GM15510 (cell line): ENCODE results near the gene SPNS2.

Experiments used
- POLR2A ChIP-seq: IDR thresholded peaks from 3 replicates; pipeline ENCODE4 v1.6.1; 2011; ENCODE audit warnings: borderline replicate concordance; ENCODE audit not compliant: insufficient read length; ENCODE audit errors: extremely low read depth

SPNS2 gene

GRCh38 chr17:4498461-4499397 lies at the start of gene SPNS2:
SPNS2 (plus strand) TSS chr17:4498881; CDS start chr17:4499048, 167 bp downstream.
- TF ChIP-seq POLR2A = no peak

- no peak for TF ChIP-seq POLR2A
Measured at GRCh38 chr17:4449736-4450135, 48.9 kb upstream of the SPNS2 start.

- TF ChIP-seq POLR2A = no peak
Measured at GRCh38 chr17:4450710-4451316, 47.9 kb upstream of the SPNS2 start.

GRCh38 chr17:4453812-4454591 lies 44.7 kb upstream of the SPNS2 start:
- TF ChIP-seq POLR2A = no peak

GRCh38 chr17:4460661-4461060 lies 38.0 kb upstream of the SPNS2 start:
- TF ChIP-seq POLR2A = no peak

- TF ChIP-seq POLR2A = no peak
Measured at GRCh38 chr17:4463818-4464476, 34.7 kb upstream of the SPNS2 start.

- no peak for TF ChIP-seq POLR2A
Measured at GRCh38 chr17:4465786-4466185, 32.9 kb upstream of the SPNS2 start.

- TF ChIP-seq POLR2A = no peak
Measured at GRCh38 chr17:4467287-4467686, 31.4 kb upstream of the SPNS2 start.

- TF ChIP-seq POLR2A = no peak
Measured at GRCh38 chr17:4469552-4469951, 29.1 kb upstream of the SPNS2 start.

- no peak for TF ChIP-seq POLR2A
Measured at GRCh38 chr17:4472286-4472685, 26.4 kb upstream of the SPNS2 start.

- TF ChIP-seq POLR2A = no peak
Measured at GRCh38 chr17:4474093-4474492, 24.6 kb upstream of the SPNS2 start.

- TF ChIP-seq POLR2A = no peak
Measured at GRCh38 chr17:4475001-4475400, 23.7 kb upstream of the SPNS2 start.

GRCh38 chr17:4475463-4475862 lies 23.2 kb upstream of the SPNS2 start:
- TF ChIP-seq POLR2A = no peak

GRCh38 chr17:4476017-4476416 lies 22.7 kb upstream of the SPNS2 start:
- TF ChIP-seq POLR2A = no peak

- TF ChIP-seq POLR2A = no peak
Measured at GRCh38 chr17:4476511-4477070, 22.1 kb upstream of the SPNS2 start.

- no peak for TF ChIP-seq POLR2A
Measured at GRCh38 chr17:4477255-4477791, 21.4 kb upstream of the SPNS2 start.
